Measurements from ENCODE around the gene KPNA4.
A peak's percentile ranks its signal among the peaks of the same experiment; 100 is the strongest.
"Not testable (repeated sequence)": the region's sequence is repeated elsewhere in the genome, so short reads cannot be mapped to it uniquely, and the experiment has no call there.

KPNA4 gene

GRCh38 chr3:160569894-160570652 lies 4.7 kb upstream of the KPNA4 start:
- DNase-seq = peak; percentile 41

- no peak for DNase-seq
Observed at GRCh38 chr3:160568989-160569388, 3.6 kb upstream of the KPNA4 start.

- no peak for DNase-seq
Observed at GRCh38 chr3:160567774-160568173, 2.4 kb upstream of the KPNA4 start.

- no peak for DNase-seq
Observed at GRCh38 chr3:160566499-160566898, 1.1 kb upstream of the KPNA4 start.

GRCh38 chr3:160564949-160565441 lies 376 bp downstream of the KPNA4 start:
- peak; percentile 80 for DNase-seq

GRCh38 chr3:160564258-160564911 lies 986 bp downstream of the KPNA4 start:
- DNase-seq = peak; percentile 27

- DNase-seq = no peak
Observed at GRCh38 chr3:160562952-160563351, 2.4 kb downstream of the KPNA4 start.

GRCh38 chr3:160557571-160557970 lies 7.8 kb downstream of the KPNA4 start:
- DNase-seq = no peak

GRCh38 chr3:160556141-160556540 lies 9.2 kb downstream of the KPNA4 start:
- no peak for DNase-seq

- DNase-seq = no peak
Observed at GRCh38 chr3:160554980-160555379, 10.4 kb downstream of the KPNA4 start.

GRCh38 chr3:160553827-160554226 lies 11.5 kb downstream of the KPNA4 start:
- no peak for DNase-seq

- DNase-seq = no peak
Observed at GRCh38 chr3:160546727-160547126, 18.6 kb downstream of the KPNA4 start.

- DNase-seq = no peak
Observed at GRCh38 chr3:160545504-160545871, 19.9 kb downstream of the KPNA4 start.

- no peak for DNase-seq
Observed at GRCh38 chr3:160544844-160545503, 20.4 kb downstream of the KPNA4 start.

GRCh38 chr3:160540551-160540950 lies 24.8 kb downstream of the KPNA4 start:
- DNase-seq = no peak

GRCh38 chr3:160538895-160539294 lies 26.5 kb downstream of the KPNA4 start:
- no peak for DNase-seq

- no peak for DNase-seq
Observed at GRCh38 chr3:160537729-160538128, 27.6 kb downstream of the KPNA4 start.

GRCh38 chr3:160532371-160532770 lies 33.0 kb downstream of the KPNA4 start:
- DNase-seq = peak; percentile 58

- no peak for DNase-seq
Observed at GRCh38 chr3:160531311-160531710, 34.1 kb downstream of the KPNA4 start.

GRCh38 chr3:160516391-160516790 lies 49.0 kb downstream of the KPNA4 start:
- not testable (repeated sequence) for DNase-seq

- DNase-seq = no peak
Observed at GRCh38 chr3:160501325-160501724, 64.0 kb downstream of the KPNA4 start.

- peak; percentile 8 for DNase-seq
Observed at GRCh38 chr3:160498202-160498601, 67.2 kb downstream of the KPNA4 start.

- no peak for DNase-seq
Observed at GRCh38 chr3:160490166-160490565, 75.2 kb downstream of the KPNA4 start.

GRCh38 chr3:160486459-160486869 lies 78.9 kb downstream of the KPNA4 start:
- peak; percentile 81 for DNase-seq
